OCI-LY1 (cell line): ENCODE results near the gene ATP2C1.

Experiments used
- CTCF ChIP-seq: fragments of 200-600 bp; sonication (generic), shearing (Covaris generic); IDR thresholded peaks from 2 replicates; pipeline ENCODE4 v1.5.1; 2017; ENCODE audit warnings: mild to moderate bottlenecking, antibody characterized with exemption, low read length, moderate library complexity, mixed read lengths
- EZH2 ChIP-seq: fragments of 200-600 bp; sonication (generic), shearing (Covaris generic); IDR thresholded peaks from 2 replicates; pipeline ENCODE4 v1.8.0; 2017; ENCODE audit warnings: borderline replicate concordance, mixed run types, mild to moderate bottlenecking, antibody characterized with exemption, low read length, moderate library complexity, mixed read lengths

DNA sequence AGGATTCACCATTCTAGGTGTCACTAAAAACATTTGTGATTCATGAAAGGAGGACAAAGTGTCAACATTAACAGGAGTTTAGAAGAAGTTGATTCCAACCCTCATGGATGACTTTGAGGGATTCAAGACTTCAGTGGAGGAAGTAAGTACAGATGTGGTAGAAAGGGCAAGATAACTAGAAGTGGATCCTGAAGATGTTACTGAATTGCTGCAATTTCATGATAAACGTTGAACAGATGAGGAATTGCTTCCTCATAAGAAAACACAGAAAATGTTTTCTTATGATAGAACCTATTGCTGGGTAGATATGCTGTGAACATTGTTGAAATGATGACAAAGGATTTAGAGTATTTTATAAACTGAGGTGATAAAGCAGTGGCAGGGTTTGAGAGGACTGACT, 23.5 kb upstream of the ATP2C1 start:
- TF ChIP-seq CTCF (no peak), EZH2 (no peak)
